Breast epithelium (tissue), 3 donors: ENCODE data around the gene UNC45A.

Source experiments
- CTCF ChIP-seq, 3 donors: fragments of 450-650 bp; IDR thresholded peaks; one replicate each; pipeline ENCODE4 v1.5.1; 2016 to 2017; ENCODE audit warnings: antibody characterized with exemption in 3 of 3, mild to moderate bottlenecking in 3 of 3, moderate library complexity in 3 of 3
- POLR2A ChIP-seq: fragments of 450-650 bp; IDR thresholded peaks from one replicate; pipeline ENCODE4 v1.6.1; 2016; ENCODE audit warnings: antibody characterized with exemption, mild to moderate bottlenecking, moderate library complexity
- POLR2AphosphoS5 ChIP-seq, 3 donors: sonication (generic); formaldehyde crosslinking; IDR thresholded peaks; one replicate each; pipeline ENCODE4 v1.6.1; 2017; ENCODE audit warnings: antibody characterized with exemption in 3 of 3

- no peak for TF ChIP-seq CTCF (IDR thresholded peaks at IDR 0.05)
- no peak for TF ChIP-seq POLR2A
- no peak for TF ChIP-seq POLR2AphosphoS5 (IDR thresholded peaks at IDR 0.05)
These were observed 10.0 kb downstream of the UNC45A start for GRCh38 chr15:90945091-90945490.
